Activated T-helper 1 cell treated with anti-CD3 and anti-CD28 coated beads, Interleukin-2, amount 50 U/mL, for 16 hours (primary cell): ENCODE results near the gene MB21D2.

ENCODE experiments used
- DNase-seq, 2 donors: peaks; one replicate each; pipeline ENCODE4 v3.0.0-alpha.2; 2020; ENCODE audit warnings: low read depth in 1 of 2, low spot score in 1 of 2

Gene MB21D2

GRCh38 chr3:192923731-192924130 lies 6.1 kb upstream of the MB21D2 start:
- no peak for DNase-seq

DNA sequence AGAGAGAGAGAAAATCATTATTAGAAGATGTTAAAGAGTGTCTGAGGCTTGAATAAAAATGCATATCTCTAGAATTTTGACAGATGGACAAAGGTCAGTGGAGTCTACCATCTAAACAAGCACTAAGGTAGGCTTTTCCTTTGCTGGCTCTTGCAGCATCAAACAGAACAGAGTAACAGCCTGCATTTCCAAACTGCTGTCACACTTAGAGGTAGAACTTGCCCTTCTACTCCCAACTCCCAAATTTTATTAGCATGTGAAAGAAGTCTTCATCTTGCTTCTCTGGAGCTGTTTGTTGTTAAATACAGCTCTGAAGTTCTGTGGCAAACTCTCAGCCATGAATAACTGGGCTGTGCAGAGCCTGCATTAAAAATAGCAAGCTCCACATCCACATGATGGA lies 4.1 kb upstream of the MB21D2 start:
- no peak for DNase-seq

- no peak for DNase-seq
Measured at GRCh38 chr3:192920411-192920810, 2.8 kb upstream of the MB21D2 start.

DNA sequence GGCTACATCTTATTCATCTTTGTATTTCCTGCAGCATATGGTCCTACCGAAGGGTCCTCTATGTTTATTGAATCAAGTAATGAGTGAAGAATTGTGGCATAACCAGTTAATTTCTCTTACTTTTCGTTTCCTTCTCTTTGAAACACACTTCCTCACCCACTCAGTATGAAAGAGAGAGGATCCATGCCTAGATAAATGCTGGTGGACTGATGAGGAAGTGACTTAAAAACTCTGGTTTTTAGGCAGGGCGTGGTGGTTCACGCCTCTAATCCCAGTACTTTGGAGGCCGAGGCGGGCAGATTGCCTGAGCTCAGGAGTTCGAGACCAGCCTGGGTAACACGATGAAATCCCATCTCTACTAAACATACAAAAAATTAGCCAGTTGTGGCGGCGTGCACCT lies 2.2 kb upstream of the MB21D2 start:
- no peak for DNase-seq

DNA sequence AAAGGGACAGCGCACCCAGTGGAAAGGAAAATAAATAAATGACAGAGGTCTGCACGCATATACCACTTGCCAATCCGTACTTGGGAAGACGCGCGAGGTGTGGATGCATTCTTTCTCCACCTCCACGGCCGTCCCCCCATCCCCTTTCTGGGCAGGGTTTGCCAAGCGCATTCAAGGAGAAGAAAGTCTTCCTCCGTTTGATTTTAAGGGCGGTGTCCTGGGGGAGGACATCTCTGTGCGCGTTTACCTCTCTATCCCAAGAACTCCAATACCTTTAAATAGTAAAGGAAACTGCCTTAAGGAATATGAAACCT lies 576 bp upstream of the MB21D2 start:
- DNase-seq: no peak

- no peak for DNase-seq
Measured at GRCh38 chr3:192917028-192917403, 640 bp downstream of the MB21D2 start.

- DNase-seq: no peak
Measured at GRCh38 chr3:192916371-192917027, 1.2 kb downstream of the MB21D2 start.

GRCh38 chr3:192915722-192916121 lies 1.9 kb downstream of the MB21D2 start:
- DNase-seq: no peak

DNA sequence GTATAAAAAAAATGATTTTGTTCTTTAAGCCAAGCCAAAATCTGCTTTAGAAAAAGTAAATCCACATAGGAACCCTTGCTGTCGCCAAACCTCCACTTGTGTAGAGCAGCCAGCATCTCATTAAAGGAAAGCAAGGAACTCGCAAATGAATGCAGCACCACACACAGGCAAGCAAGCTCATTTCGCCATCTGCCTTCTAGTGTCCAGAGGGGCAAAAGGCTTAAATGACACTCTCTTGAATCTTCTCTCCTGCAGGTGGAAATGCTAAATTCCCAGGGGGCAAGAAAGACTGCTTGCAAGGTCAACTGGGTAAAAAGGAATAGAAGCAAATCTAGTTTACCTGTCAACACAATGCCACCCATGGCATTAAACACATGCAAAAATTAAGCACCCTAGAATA lies 2.4 kb downstream of the MB21D2 start:
- DNase-seq: no peak

GRCh38 chr3:192914848-192915247 lies 2.8 kb downstream of the MB21D2 start:
- DNase-seq: no peak

GRCh38 chr3:192913540-192913939 lies 4.1 kb downstream of the MB21D2 start:
- no peak for DNase-seq

DNA sequence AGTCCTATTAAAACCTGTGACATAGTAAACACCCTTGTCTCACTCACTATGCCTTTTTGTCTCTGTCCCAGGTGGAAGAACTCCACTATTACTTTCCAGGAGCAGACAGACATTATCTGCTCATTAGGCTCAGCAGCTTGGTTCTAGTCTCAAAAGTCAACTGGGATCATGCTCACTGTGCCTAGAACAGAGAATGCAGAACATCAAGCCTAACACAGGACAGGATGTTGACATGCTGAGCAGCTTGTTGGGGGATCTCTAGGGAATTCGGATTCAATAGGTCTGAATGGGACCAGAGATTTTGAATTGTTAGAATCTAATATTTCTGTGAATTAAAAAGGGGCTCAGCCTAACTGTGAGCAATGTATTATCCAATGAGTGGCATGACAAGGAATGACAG lies 6.4 kb downstream of the MB21D2 start:
- DNase-seq: no peak

DNA sequence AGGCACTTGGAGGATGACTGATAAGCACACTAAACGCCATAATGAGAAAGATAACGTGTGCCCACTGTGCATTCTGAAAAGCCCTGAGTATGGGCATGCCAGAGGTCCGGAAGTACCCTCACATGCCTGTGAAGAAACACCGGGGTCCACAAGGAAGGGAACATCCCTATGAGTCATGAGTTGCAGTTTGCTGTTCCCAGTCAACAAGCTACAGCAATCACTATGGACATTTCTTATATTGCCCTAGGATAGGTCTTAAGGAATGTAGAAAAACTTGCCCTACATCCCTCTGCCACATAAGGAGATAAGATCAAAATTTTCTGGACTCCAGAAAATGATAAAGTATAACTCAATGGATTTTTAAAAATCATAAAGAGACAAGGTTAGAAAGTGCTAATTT lies 9.9 kb downstream of the MB21D2 start:
- DNase-seq: no peak

- no peak for DNase-seq
Measured at GRCh38 chr3:192906940-192907339, 10.7 kb downstream of the MB21D2 start.

- no peak for DNase-seq
Measured at GRCh38 chr3:192905980-192906678, 11.5 kb downstream of the MB21D2 start.

GRCh38 chr3:192904632-192905289 lies 12.9 kb downstream of the MB21D2 start:
- DNase-seq: no peak

GRCh38 chr3:192902549-192902948 lies 15.1 kb downstream of the MB21D2 start:
- DNase-seq: no peak

DNA sequence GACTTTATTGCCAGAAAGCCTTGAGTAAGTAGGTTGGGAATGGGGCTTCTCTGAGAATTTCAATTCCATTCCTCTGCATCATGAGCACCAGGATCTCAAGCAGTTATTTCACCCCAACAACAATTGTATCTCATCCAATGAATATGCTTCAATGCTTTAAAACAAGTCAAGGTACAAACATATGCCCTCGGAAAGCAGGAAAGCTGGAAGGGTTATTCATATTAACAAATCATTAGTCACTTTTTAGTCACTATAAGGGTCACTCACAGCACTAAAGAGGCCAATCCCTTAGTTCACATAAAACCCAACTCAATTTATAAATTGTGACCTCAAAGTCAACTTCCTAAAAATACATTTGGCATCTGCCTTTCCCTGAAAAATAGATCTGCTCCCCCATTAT lies 16.2 kb downstream of the MB21D2 start:
- no peak for DNase-seq

DNA sequence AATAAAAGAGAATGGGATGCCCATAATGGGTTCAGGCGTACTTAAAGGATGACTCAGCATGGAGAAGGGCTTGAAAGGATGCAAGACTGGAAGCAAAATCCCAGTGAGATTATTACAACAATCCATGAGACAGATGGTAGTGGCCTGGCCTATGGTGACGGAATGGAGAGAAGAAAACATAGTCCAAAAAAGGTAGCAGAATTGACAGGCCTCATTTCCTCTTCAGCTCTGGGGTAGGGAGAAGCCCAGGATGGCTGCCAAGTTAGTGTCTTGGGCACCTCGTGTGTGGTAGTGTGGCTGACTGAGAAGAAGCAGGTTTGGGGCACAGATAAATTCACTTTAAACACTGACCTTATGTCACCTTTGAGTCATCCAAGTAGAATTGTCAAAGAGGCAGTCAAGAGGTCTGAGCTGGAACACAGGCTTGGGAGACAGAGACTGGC lies 18.1 kb downstream of the MB21D2 start:
- no peak for DNase-seq

- DNase-seq: no peak
Measured at GRCh38 chr3:192897005-192897404, 20.7 kb downstream of the MB21D2 start.

GRCh38 chr3:192896208-192896607 lies 21.4 kb downstream of the MB21D2 start:
- no peak for DNase-seq

DNA sequence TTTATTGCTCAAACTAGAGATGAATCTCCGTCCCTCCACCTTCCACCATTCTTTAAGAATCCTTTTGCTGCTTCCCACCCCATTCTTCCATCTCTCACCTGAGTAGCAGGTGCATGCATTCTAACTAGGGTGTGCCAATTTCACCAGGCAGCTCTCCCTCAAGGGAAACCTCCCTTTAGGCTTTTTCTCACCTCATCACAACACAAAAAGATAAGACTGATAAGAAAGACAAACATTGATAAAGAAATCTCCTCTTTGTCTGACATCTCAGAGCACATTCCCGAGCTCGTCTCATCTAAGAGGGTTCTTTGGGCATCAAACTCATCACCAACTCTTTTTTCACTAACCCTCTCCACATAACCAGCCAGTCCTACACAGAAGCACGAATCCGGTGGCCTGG lies 23.0 kb downstream of the MB21D2 start:
- DNase-seq: no peak
